HepG2 (cell line): ENCODE measurements around the gene ANKRD60. TPM values are rescaled to one million over a fixed set of nuclear protein-coding genes. Genes with fewer than 3 reads are reported as not detected.

Experiments
- ATF7-NPFF ChIP-seq: sonication (generic); formaldehyde crosslinking; IDR thresholded peaks from 2 replicates; pipeline ENCODE4 v1.8.1; 2023; ENCODE audit warnings: mild to moderate bottlenecking, low read depth, missing genetic modification reagents, moderate library complexity
- DPF2 ChIP-seq: sonication (generic); formaldehyde crosslinking; IDR thresholded peaks from 2 replicates; pipeline ENCODE4 v1.4.0; 2020; ENCODE audit warnings: mild to moderate bottlenecking, low read depth, missing genetic modification reagents, borderline replicate concordance
- FOXP1 ChIP-seq, 2 experiments: fragments of 450-650 bp in 1 of 2; IDR thresholded peaks; 2 replicates each; pipeline ENCODE4 v1.6.1; 2017 to 2018; ENCODE audit warnings: antibody characterized with exemption in 1 of 2
- HMGA1 ChIP-seq: sonication (generic); formaldehyde crosslinking; conservative IDR thresholded peaks from 2 replicates; pipeline ENCODE4 v1.4.0; 2020; ENCODE audit warnings: missing genetic modification reagents
- KAT2B ChIP-seq: fragments of 150-350 bp; IDR thresholded peaks from 2 replicates; pipeline ENCODE4 v1.6.1; 2014; ENCODE audit warnings: low read depth, low read length, borderline replicate concordance
- MAFK ChIP-seq, 2 experiments: IDR thresholded peaks in 1 of 2; conservative IDR thresholded peaks in 1 of 2; 2 replicates each; pipeline ENCODE4 v1.6.1; 2011; ENCODE audit warnings: improper control_type of control experiment in 2 of 2, low read length in 2 of 2
- MYC ChIP-seq: sonication (generic); formaldehyde crosslinking; IDR thresholded peaks from 2 replicates; pipeline ENCODE4 v1.9.0; 2021; ENCODE audit warnings: missing genetic modification reagents, borderline replicate concordance
- NFATC3 ChIP-seq: sonication (generic); formaldehyde crosslinking; IDR thresholded peaks from 2 replicates; pipeline ENCODE4 v1.5.1; 2020; ENCODE audit warnings: mild to moderate bottlenecking, missing genetic modification reagents
- NFIC ChIP-seq: IDR thresholded peaks from 2 replicates; pipeline ENCODE4 v1.6.1; 2012; ENCODE audit warnings: mild to moderate bottlenecking, low read length, inconsistent platforms
- NR2F6 ChIP-seq, 2 experiments: IDR thresholded peaks; 2 replicates each; pipeline ENCODE4 v1.6.1; 2016; ENCODE audit warnings: antibody characterized with exemption in 1 of 2, mild to moderate bottlenecking in 1 of 2
- SRSF1 ChIP-seq: fragments of 200-400 bp; formaldehyde crosslinking; optimal IDR thresholded peaks from 2 replicates; pipeline ENCODE3; 2017; ENCODE audit warnings: mild to moderate bottlenecking, low read depth, low read length, moderate library complexity
- ZFY ChIP-seq: sonication (generic); formaldehyde crosslinking; IDR thresholded peaks from 2 replicates; pipeline ENCODE4 v1.4.0; 2020; ENCODE audit warnings: missing genetic modification reagents
- ZNF256 ChIP-seq: sonication (generic); formaldehyde crosslinking; conservative IDR thresholded peaks from 2 replicates; pipeline ENCODE4 v1.4.0; 2020; ENCODE audit warnings: missing genetic modification reagents
- ZNF550 ChIP-seq: sonication (generic); formaldehyde crosslinking; IDR thresholded peaks from 2 replicates; pipeline ENCODE4 v1.4.0; 2020; ENCODE audit warnings: mild to moderate bottlenecking, missing genetic modification reagents, borderline replicate concordance
- ZSCAN21 ChIP-seq: sonication (generic); formaldehyde crosslinking; IDR thresholded peaks from 2 replicates; pipeline ENCODE4 v1.8.0; 2022; ENCODE audit warnings: mild to moderate bottlenecking, missing genetic modification reagents, moderate library complexity, borderline replicate concordance
- polyA plus RNA-seq, 8 experiments: library from polyadenylated mRNA; depleted of rRNA in 3 of 8; stranded (reverse) in 7 of 8; unstranded in 1 of 8; fragments of >200 nt; fragmentation: Illumina TruSeq in 4 of 8; extraction: Trizol in 4 of 8; gene quantifications; 2 replicates each; pipeline versions ENCODE4 v1.2.1 to v1.2.3, GENCODE V29; 2011 to 2016; ENCODE audit warnings: low read depth in 4 of 8, missing spikeins in 1 of 8, mixed read lengths in 1 of 8; ENCODE audit not compliant: insufficient read depth in 1 of 8
- total RNA-seq, 5 experiments: library from RNA; depleted of rRNA; stranded (reverse); fragments of >200 nt; fragmentation: Illumina TruSeq; extraction: Trizol; gene quantifications; 2 replicates each; pipeline ENCODE4 v1.2.3, GENCODE V29; 2016; ENCODE audit warnings: low read depth in 1 of 5
- TF ChIP-seq, protein P1 (sequence below): sonication (generic); formaldehyde crosslinking; IDR thresholded peaks from 2 replicates; pipeline ENCODE4 v1.4.0; 2020; ENCODE audit warnings: mild to moderate bottlenecking, missing genetic modification reagents
- TF ChIP-seq, protein P2 (sequence below): sonication (generic); formaldehyde crosslinking; IDR thresholded peaks from 2 replicates; pipeline ENCODE4 v1.5.1; 2020; ENCODE audit warnings: mild to moderate bottlenecking, missing genetic modification reagents, moderate library complexity

Gene ANKRD60
- total and polyA plus RNA-seq, 2 of the 13 experiments (the other 11 are each of a cell fraction or from before 2014, with no cell fraction given), result not detected

GRCh38 chr20:58179432-58180099 lies 48.9 kb downstream of the ANKRD60 start (continued):
- TF ChIP-seq, protein P1, sequence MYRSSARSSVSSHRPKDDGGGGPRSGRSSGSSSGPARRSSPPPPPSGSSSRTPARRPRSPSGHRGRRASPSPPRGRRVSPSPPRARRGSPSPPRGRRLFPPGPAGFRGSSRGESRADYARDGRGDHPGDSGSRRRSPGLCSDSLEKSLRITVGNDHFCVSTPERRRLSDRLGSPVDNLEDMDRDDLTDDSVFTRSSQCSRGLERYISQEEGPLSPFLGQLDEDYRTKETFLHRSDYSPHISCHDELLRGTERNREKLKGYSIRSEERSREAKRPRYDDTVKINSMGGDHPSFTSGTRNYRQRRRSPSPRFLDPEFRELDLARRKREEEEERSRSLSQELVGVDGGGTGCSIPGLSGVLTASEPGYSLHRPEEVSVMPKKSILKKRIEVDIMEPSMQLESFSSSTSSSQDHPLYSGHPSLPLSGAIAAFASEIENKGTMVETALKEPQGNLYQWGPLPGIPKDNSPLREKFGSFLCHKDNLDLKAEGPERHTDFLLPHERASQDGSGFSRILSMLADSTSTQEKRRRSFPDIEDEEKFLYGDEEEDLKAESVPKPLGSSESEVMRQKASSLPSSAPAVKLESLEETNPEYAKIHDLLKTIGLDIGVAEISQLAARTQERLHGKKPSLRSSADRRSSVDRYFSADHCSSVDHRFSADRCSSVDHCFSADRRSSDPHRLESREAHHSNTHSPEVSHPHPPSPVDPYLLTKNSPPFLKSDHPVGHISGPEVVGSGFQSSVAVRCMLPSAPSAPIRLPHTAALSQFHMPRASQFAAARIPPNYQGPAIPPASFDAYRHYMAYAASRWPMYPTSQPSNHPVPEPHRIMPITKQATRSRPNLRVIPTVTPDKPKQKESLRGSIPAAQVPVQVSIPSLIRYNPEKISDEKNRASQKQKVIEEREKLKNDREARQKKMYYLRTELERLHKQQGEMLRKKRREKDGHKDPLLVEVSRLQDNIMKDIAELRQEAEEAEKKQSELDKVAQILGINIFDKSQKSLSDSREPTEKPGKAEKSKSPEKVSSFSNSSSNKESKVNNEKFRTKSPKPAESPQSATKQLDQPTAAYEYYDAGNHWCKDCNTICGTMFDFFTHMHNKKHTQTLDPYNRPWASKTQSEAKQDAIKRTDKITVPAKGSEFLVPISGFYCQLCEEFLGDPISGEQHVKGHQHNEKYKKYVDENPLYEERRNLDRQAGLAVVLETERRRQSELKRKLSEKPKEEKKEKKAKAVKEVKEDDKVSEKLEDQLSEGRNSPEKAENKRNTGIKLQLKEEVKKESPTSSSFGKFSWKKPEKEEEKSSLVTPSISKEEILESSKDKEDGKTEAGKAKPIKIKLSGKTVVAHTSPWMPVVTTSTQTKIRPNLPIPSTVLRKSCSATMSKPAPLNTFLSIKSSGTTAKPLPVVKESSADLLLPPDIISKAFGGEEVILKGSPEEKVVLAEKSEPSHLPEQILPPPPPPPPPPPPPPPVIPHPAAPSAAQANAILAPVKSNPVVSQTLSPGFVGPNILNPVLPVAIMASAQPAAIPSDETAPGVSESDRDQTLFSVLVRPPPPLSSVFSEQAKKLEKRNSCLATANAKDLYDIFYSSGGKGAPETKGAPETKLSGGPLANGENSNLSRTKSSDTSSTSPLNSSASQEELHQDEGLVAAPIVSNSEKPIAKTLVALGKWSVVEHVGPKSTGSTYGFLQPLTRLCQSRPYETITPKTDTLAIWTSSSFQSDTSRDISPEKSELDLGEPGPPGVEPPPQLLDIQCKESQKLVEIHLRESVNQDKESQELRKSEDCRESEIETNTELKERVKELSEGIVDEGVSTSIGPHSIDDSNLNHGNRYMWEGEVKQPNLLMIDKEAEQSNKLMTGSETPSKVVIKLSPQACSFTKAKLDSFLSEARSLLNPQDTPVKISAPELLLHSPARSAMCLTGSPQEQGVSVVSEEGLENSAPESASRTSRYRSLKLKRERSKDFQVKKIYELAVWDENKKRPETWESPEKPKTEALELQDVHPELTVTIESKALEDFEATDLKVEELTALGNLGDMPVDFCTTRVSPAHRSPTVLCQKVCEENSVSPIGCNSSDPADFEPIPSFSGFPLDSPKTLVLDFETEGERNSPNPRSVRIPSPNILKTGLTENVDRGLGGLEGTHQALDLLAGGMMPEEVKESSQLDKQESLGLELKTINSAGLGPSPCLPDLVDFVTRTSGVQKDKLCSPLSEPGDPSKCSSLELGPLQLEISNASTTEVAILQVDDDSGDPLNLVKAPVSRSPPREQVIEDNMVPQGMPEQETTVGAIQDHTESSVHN, result peak; percentile 70; the same call in 1 of the 2 replicates
- TF ChIP-seq NFIC, result no peak
- TF ChIP-seq DPF2 (CRISPR knock-in tag), result no peak
- no peak for TF ChIP-seq ZNF256 (CRISPR knock-in tag)
- TF ChIP-seq HMGA1 (CRISPR knock-in tag), result no peak
- TF ChIP-seq ATF7-NPFF (CRISPR knock-in tag), result peak; percentile 43; the same call in 1 of the 2 replicates
- TF ChIP-seq FOXP1 (IDR thresholded peaks at IDR 0.05), result no peak
- 0 out of 2 replicates have a peak, but pooled peaks have one; percentile 6 for TF ChIP-seq FOXP1 (CRISPR knock-in tag; IDR thresholded peaks at IDR 0.05)
- TF ChIP-seq ZNF550 (CRISPR knock-in tag), result 0 out of 2 replicates have a peak, but pooled peaks have one; percentile 79
- no peak for TF ChIP-seq KAT2B
- TF ChIP-seq, protein P2, sequence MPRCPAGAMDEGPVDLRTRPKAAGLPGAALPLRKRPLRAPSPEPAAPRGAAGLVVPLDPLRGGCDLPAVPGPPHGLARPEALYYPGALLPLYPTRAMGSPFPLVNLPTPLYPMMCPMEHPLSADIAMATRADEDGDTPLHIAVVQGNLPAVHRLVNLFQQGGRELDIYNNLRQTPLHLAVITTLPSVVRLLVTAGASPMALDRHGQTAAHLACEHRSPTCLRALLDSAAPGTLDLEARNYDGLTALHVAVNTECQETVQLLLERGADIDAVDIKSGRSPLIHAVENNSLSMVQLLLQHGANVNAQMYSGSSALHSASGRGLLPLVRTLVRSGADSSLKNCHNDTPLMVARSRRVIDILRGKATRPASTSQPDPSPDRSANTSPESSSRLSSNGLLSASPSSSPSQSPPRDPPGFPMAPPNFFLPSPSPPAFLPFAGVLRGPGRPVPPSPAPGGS (CRISPR knock-in tag), result 0 out of 2 replicates have a peak, but pooled peaks have one; percentile 45
- TF ChIP-seq NFATC3, result 0 out of 2 replicates have a peak, but pooled peaks have one; percentile 61
- TF ChIP-seq SRSF1, result peak; percentile 60
- TF ChIP-seq ZFY (CRISPR knock-in tag), result no peak
- TF ChIP-seq NR2F6 (IDR thresholded peaks at IDR 0.05), result no peak
- TF ChIP-seq NR2F6 (CRISPR knock-in tag; IDR thresholded peaks at IDR 0.05), result no peak; the same call in 1 of the 2 replicates
- TF ChIP-seq ZSCAN21, result 0 out of 2 replicates have a peak, but pooled peaks have one; percentile 23
- peak; percentile 54; the same call in 1 of the 2 replicates for TF ChIP-seq MYC (CRISPR knock-in tag)
- no peak for TF ChIP-seq MAFK (conservative IDR thresholded peaks at IDR 0.05 in 1 of 2, IDR thresholded peaks at IDR 0.05 in 1 of 2; ENCODE audit: low read length in 2 of 2)
